Embryonic facial prominence (tissue), 1 donor: ENCODE results near the gene NFAT5.

Experiments used
- DNase-seq: peaks from one replicate; pipeline ENCODE4 v3.0.0-alpha.2; 2016; ENCODE audit errors: extremely low spot score

The NFAT5 gene

DNA sequence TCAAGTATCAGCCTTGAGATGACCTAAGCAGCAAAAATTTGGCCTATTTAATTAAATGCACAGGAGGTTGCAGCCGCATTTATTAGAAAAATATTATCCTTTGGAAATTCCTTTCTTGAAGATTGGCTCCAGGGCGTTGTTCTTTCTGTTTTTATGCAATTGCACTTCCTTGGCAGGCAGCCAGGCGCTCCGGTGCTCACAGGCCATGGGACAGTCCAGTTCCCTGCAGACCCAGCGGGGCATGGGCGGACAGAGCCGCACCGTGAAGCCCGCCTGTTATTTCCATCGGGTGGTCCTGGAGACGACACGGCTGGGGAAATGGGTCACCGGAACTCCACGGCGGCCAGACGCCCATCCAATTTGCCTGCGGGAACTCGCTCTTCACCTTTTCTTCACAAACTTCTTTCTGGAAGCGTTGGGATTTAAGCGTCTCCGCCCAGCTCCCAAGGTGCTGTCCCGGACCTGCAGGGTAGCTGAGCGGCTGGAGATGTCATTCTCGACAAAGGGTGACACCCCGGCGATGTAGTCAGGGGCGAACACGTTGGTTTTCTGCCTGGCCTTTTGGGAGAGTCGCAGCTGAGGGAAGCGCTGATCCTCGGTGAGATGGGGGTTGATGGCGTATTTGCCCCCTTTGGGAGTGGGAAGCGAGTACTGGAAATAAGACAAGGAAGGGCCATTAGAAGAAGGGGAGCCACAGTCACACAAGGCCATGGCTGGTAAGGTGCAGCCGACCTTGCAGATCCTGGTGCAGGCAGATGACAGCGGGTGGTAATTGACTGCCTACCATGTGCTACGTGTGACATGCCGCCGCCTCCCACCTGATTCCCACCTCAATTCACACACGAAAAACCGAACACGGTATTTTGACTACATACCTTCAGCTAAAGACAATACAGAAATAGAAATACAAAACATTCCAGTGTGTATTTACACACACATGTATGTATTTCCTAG, 176.5 kb downstream of the NFAT5 start:
- no peak for DNase-seq

DNA sequence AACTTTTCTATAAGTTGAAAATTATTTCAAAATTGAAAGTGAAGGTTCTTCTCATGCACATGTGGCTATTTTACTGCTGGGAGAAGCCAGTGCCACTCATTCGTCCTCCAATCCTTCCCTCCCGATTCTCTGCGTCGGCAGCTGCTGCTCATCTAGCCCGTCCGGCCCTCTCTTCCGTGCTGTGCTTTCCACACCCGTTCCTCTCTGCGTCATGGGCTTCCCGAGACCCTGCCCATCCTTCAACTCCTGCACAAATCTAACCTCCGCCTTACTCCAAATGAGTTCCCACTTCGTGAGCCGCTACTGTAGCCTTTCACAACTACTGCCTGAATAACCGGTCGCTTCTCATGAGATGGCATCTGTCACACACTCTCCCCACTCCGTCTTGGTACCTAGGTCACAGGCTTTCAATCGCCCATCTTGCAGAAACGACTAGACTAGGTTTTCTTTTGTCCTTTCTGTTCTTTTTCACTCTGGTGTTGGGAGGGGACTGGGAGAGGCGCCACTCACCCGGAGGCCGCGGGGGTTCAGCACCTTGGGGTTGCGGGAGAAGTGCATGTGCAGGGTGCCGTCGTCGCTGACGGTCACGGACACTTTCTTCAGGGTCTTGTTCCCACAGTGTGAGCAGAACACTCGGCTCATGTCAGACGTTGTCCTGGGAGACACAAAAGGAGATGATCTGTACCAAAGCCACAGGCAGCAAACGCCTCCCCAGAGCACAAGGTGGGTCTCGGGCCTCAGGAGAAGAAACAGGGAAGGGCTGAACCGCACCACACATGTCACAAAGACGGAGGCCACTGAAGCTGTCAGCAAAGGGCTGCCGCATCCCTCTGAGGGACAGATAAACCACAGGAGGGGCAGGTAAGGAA, 178.8 kb downstream of the NFAT5 start:
- no peak for DNase-seq

DNA sequence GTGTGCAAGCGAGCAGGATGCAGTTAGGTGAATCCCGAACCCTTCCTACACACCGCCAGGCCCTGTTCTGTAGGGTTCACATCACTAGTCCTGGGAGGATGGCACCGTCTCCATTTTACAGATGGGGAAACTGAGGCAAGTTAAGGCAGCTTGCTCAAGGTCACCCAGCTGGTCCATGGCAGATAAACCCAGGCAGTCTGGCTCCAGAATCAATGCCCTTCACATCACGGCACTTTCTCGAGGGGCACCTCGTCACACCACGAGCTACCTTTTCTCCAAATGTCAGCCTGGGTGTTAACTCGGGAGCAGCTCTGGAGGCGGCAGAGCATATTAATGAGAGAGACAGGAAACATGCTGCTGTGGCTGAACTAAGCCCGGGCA, 179.5 kb downstream of the NFAT5 start:
- no peak for DNase-seq

DNA sequence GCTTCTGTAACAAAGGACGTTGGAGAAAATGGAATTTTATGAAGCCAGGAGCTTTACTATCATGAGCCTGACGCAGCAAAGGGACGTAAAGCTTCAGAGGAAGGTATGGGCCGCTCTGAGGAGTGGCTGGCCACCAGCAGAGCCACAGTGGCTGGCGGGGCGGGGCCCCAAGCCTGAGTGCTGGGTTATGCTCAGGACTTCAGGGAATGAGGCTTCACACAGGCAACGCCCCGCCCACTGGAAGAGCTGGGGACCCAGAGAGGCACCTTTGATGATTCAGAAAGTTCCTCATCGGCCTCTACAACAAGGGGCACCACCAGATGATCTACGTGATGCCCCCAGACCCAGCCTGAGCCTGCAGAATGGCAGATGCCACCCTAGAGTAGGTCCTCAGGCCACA, 180.2 kb downstream of the NFAT5 start:
- no peak for DNase-seq

DNA sequence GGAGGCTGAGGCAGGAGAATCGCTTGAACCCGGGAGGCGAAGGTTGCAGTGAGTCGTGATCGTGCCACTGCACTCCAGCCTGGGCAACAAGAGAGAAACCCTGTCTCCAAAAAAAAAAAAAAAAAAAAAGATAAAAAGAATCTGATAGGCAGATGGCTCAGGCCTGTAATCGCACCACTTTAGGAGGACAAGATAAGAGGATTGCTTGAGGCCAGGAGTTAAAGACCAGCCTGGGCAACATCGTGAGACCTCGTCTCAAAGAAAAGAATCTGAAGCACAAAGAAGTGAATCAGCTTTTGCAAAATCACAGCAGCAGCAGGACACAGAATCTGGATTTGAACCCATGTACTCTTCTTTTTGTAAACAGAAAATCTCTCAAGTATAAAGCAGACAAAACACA, 181.3 kb downstream of the NFAT5 start:
- DNase-seq, result no peak

DNA sequence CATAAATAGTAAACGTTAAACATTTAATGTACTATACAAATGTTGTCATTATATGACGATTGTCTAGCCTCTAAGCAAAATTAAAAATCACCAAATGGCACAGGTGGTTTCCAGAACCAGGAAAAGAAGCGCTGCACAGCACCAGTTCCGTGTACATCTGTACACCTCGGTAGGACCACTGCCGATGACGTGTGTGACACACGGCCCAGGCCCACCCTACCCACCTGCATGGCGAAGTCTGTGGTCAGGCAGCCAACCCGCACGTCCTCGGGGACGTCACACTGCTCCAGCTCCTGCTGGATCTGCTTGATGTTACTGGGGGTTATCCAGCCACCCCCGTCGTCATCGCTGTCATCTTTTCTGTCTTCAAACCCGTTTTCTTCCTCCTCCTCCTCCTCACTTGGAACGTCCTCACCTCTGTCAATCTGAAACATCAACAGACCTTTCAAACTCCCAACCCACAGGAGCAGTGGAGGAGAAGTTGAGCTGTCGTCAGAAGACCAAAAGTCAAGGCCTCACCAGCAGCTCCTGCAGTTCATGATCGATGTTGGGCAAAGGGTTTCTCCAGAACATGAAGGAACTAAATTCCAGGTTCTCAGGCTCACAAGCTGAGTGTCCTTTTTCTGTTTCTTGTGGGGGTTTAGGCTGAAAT, 183.1 kb downstream of the NFAT5 start:
- no peak for DNase-seq

DNA sequence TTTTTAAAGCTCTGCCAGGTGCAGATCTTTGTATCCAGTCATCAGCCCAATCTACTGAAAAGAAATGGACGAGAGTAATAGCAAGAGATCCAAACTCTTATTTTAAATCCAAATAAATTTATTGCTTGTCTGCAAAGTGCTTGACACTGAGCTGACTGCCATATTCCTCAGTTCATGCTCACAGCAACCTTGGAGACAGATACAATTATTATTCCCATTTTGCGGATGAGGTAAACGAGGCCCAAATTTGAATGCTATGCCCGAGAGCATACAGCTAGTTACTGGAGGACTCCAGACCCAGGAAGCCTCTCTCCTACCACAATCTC, 188.3 kb downstream of the NFAT5 start:
- no peak for DNase-seq
